GM11168 (cell line): ENCODE results near the gene PKN3.

Experiments
- in situ Hi-C: fragments of 300-500 bp; cut with MboI; formaldehyde crosslinking; loops from one replicate; pipeline ENCODE4 v1.12.0; 2022; ENCODE audit warnings: low sequenced_read_pairs; ENCODE audit not compliant: unreplicated experiment

Gene PKN3

GRCh38 chr9:128729766-128730517, 27.6 kb downstream of the PKN3 start:
- in situ Hi-C loops: no loop called here

- in situ Hi-C loops: no loop called here
Observed at GRCh38 chr9:128731093-128731492, 28.8 kb downstream of the PKN3 start.

- in situ Hi-C loops: no loop called here
Observed at GRCh38 chr9:128731691-128732090, 29.4 kb downstream of the PKN3 start.

- in situ Hi-C loops: no loop called here
Observed at GRCh38 chr9:128732576-128732975, 30.3 kb downstream of the PKN3 start.

- in situ Hi-C loops: no loop called here
Observed at GRCh38 chr9:128733256-128733655, 31.0 kb downstream of the PKN3 start.

- in situ Hi-C loops: no loop called here
Observed at GRCh38 chr9:128735373-128735772, 33.1 kb downstream of the PKN3 start.

- in situ Hi-C loops: no loop called here
Observed at GRCh38 chr9:128742401-128742800, 40.1 kb downstream of the PKN3 start.

GRCh38 chr9:128743421-128743820, 41.1 kb downstream of the PKN3 start:
- in situ Hi-C loops: no loop called here

GRCh38 chr9:128747241-128747640, 44.9 kb downstream of the PKN3 start:
- in situ Hi-C loops: no loop called here

- in situ Hi-C loops: no loop called here
Observed at GRCh38 chr9:128750926-128751595, 48.8 kb downstream of the PKN3 start.

GRCh38 chr9:128753627-128754026, 51.3 kb downstream of the PKN3 start:
- in situ Hi-C loops: no loop called here

GRCh38 chr9:128757602-128758001, 55.3 kb downstream of the PKN3 start:
- in situ Hi-C loops: no loop called here

GRCh38 chr9:128762671-128763449, 60.6 kb downstream of the PKN3 start:
- in situ Hi-C loops: no loop called here

GRCh38 chr9:128764361-128764760, 62.1 kb downstream of the PKN3 start:
- in situ Hi-C loops: no loop called here

- in situ Hi-C loops: no loop called here
Observed at GRCh38 chr9:128765499-128765898, 63.2 kb downstream of the PKN3 start.

GRCh38 chr9:128768606-128769005, 66.3 kb downstream of the PKN3 start:
- in situ Hi-C loops: no loop called here
